HepG2 (cell line): ENCODE data around the gene BEAN1. TPM values are rescaled to one million over a fixed set of nuclear protein-coding genes. Genes with fewer than 3 reads are reported as not detected.

Source experiments
- HCFC1 ChIP-seq: fragments of 150-350 bp; IDR thresholded peaks from 2 replicates; pipeline ENCODE4 v1.6.1; 2014; ENCODE audit warnings: low read depth, low read length
- HHEX ChIP-seq: IDR thresholded peaks from 2 replicates; pipeline ENCODE4 v1.6.1; 2016; ENCODE audit warnings: control low read depth
- IRX3 ChIP-seq: sonication (generic); formaldehyde crosslinking; IDR thresholded peaks from 2 replicates; pipeline ENCODE4 v1.8.1; 2023; ENCODE audit warnings: mild to moderate bottlenecking, low read depth, missing genetic modification reagents, borderline replicate concordance
- ISL2 ChIP-seq: sonication (generic); formaldehyde crosslinking; IDR thresholded peaks from 2 replicates; pipeline ENCODE4 v1.5.0; 2020; ENCODE audit warnings: missing genetic modification reagents
- KDM2A ChIP-seq: sonication (generic); formaldehyde crosslinking; IDR thresholded peaks from 2 replicates; pipeline ENCODE4 v1.4.0; 2020; ENCODE audit warnings: low read depth, missing genetic modification reagents, borderline replicate concordance
- MATR3 ChIP-seq: sonication (generic); formaldehyde crosslinking; IDR thresholded peaks from 2 replicates; pipeline ENCODE4 v1.4.0; 2020; ENCODE audit warnings: missing genetic modification reagents
- ONECUT2 ChIP-seq: sonication (generic); formaldehyde crosslinking; IDR thresholded peaks from 2 replicates; pipeline ENCODE4 v1.4.0; 2020; ENCODE audit warnings: missing genetic modification reagents
- POLR2A ChIP-seq, 2 experiments: IDR thresholded peaks; 2 replicates each; pipeline ENCODE4 v1.6.1; 2011; ENCODE audit warnings: low read depth in 2 of 2, low read length in 2 of 2, mild to moderate bottlenecking in 1 of 2, moderate library complexity in 1 of 2; ENCODE audit not compliant: insufficient read depth in 1 of 2
- SALL2 ChIP-seq: sonication (generic); formaldehyde crosslinking; IDR thresholded peaks from 2 replicates; pipeline ENCODE4 v1.8.1; 2023; ENCODE audit warnings: mild to moderate bottlenecking, missing genetic modification reagents, inconsistent platforms
- SNRNP70 ChIP-seq: fragments of 200-400 bp; formaldehyde crosslinking; IDR thresholded peaks from 2 replicates; pipeline ENCODE4 v1.6.1; 2017; ENCODE audit warnings: mild to moderate bottlenecking, low read depth, low read length, moderate library complexity
- U2AF1 ChIP-seq: fragments of 200-400 bp; formaldehyde crosslinking; optimal IDR thresholded peaks from 2 replicates; pipeline ENCODE3; 2017; ENCODE audit warnings: mild to moderate bottlenecking, low read depth, low read length
- ZNF124 ChIP-seq: sonication (generic); formaldehyde crosslinking; IDR thresholded peaks from 2 replicates; pipeline ENCODE4 v1.4.0; 2020; ENCODE audit warnings: missing genetic modification reagents
- ZNF143 ChIP-seq: sonication (generic); formaldehyde crosslinking; IDR thresholded peaks from 2 replicates; pipeline ENCODE4 v1.4.0; 2020; ENCODE audit warnings: missing genetic modification reagents
- ZNF253 ChIP-seq: sonication (generic); formaldehyde crosslinking; IDR thresholded peaks from 2 replicates; pipeline ENCODE4 v1.8.0; 2022; ENCODE audit warnings: mild to moderate bottlenecking, missing genetic modification reagents, borderline replicate concordance
- ZNF343 ChIP-seq: sonication (generic); formaldehyde crosslinking; IDR thresholded peaks from 2 replicates; pipeline ENCODE4 v1.4.0; 2020; ENCODE audit warnings: mild to moderate bottlenecking, missing genetic modification reagents
- ZNF598 ChIP-seq: sonication (generic); formaldehyde crosslinking; IDR thresholded peaks from 2 replicates; pipeline ENCODE4 v1.5.1; 2020; ENCODE audit warnings: mild to moderate bottlenecking, missing genetic modification reagents, borderline replicate concordance
- ZNF761 ChIP-seq: sonication (generic); formaldehyde crosslinking; conservative IDR thresholded peaks from 2 replicates; pipeline ENCODE4 v1.4.0; 2020; ENCODE audit warnings: mild to moderate bottlenecking, missing genetic modification reagents
- ZNF781 ChIP-seq: sonication (generic); formaldehyde crosslinking; IDR thresholded peaks from 2 replicates; pipeline ENCODE4 v1.5.1; 2020; ENCODE audit warnings: borderline replicate concordance, mild to moderate bottlenecking, missing genetic modification reagents; ENCODE audit errors: not compliant biosample characterization
- polyA plus RNA-seq, 8 experiments: library from polyadenylated mRNA; depleted of rRNA in 3 of 8; stranded (reverse) in 7 of 8; unstranded in 1 of 8; fragments of >200 nt; fragmentation: Illumina TruSeq in 4 of 8; extraction: Trizol in 4 of 8; gene quantifications; 2 replicates each; pipeline versions ENCODE4 v1.2.1 to v1.2.3, GENCODE V29; 2011 to 2016; ENCODE audit warnings: low read depth in 4 of 8, missing spikeins in 1 of 8, mixed read lengths in 1 of 8; ENCODE audit not compliant: insufficient read depth in 1 of 8
- total RNA-seq, 5 experiments: library from RNA; depleted of rRNA; stranded (reverse); fragments of >200 nt; fragmentation: Illumina TruSeq; extraction: Trizol; gene quantifications; 2 replicates each; pipeline ENCODE4 v1.2.3, GENCODE V29; 2016; ENCODE audit warnings: low read depth in 1 of 5
- TF ChIP-seq, protein P1 (sequence below): sonication (generic); formaldehyde crosslinking; IDR thresholded peaks from 2 replicates; pipeline ENCODE4 v1.4.0; 2020; ENCODE audit warnings: missing genetic modification reagents
- TF ChIP-seq, protein P2 (sequence below): sonication (generic); formaldehyde crosslinking; IDR thresholded peaks from 2 replicates; pipeline ENCODE4 v1.5.1; 2020; ENCODE audit warnings: mild to moderate bottlenecking, missing genetic modification reagents, moderate library complexity
- TF ChIP-seq, protein P3 (sequence below): IDR thresholded peaks from 2 replicates; pipeline ENCODE4 v1.6.1; 2016; ENCODE audit warnings: missing compliant biosample characterization, missing genetic modification reagents, borderline replicate concordance

The BEAN1 gene
- total and polyA plus RNA-seq, 2 of the 13 experiments (the other 11 are each of a cell fraction or from before 2014, with no cell fraction given) = 0.53 to 1.4 TPM

DNA sequence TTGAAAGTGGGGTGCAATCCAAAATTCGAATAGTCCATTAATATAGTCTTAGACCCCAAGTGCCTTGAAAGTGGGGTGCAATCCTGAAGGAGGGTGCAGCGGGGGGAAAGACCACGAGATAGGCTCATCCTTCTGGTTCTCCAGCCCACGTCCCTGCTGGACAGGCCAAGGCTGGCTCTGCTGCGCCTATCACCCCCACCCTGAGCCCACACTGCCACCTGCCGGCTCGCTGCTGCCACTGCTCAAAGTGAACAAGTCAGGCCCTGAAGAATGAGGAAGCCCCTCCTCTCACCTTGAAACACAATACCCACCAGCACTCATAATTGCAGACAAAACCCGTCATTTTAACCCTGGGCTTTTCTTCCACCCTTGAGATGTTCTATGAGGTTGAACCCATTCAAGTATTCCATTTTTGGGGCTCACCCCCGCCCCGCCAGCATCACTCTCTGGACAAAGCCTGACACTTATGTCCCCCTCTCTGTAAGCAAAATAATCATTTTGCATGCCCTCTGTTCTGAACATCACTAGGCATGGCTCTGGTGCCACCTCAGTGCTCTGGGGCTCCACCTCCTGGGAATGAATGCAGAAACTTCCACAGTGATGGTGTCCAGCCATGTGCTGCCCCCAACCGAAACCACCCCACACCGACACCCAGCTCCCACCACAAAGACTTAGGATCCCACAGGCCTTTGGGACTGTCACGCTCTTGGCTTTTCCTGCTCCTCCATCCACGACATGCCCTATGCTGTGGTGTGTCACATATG, 56.8 kb downstream of the BEAN1 start (continued):
- TF ChIP-seq, protein P1, sequence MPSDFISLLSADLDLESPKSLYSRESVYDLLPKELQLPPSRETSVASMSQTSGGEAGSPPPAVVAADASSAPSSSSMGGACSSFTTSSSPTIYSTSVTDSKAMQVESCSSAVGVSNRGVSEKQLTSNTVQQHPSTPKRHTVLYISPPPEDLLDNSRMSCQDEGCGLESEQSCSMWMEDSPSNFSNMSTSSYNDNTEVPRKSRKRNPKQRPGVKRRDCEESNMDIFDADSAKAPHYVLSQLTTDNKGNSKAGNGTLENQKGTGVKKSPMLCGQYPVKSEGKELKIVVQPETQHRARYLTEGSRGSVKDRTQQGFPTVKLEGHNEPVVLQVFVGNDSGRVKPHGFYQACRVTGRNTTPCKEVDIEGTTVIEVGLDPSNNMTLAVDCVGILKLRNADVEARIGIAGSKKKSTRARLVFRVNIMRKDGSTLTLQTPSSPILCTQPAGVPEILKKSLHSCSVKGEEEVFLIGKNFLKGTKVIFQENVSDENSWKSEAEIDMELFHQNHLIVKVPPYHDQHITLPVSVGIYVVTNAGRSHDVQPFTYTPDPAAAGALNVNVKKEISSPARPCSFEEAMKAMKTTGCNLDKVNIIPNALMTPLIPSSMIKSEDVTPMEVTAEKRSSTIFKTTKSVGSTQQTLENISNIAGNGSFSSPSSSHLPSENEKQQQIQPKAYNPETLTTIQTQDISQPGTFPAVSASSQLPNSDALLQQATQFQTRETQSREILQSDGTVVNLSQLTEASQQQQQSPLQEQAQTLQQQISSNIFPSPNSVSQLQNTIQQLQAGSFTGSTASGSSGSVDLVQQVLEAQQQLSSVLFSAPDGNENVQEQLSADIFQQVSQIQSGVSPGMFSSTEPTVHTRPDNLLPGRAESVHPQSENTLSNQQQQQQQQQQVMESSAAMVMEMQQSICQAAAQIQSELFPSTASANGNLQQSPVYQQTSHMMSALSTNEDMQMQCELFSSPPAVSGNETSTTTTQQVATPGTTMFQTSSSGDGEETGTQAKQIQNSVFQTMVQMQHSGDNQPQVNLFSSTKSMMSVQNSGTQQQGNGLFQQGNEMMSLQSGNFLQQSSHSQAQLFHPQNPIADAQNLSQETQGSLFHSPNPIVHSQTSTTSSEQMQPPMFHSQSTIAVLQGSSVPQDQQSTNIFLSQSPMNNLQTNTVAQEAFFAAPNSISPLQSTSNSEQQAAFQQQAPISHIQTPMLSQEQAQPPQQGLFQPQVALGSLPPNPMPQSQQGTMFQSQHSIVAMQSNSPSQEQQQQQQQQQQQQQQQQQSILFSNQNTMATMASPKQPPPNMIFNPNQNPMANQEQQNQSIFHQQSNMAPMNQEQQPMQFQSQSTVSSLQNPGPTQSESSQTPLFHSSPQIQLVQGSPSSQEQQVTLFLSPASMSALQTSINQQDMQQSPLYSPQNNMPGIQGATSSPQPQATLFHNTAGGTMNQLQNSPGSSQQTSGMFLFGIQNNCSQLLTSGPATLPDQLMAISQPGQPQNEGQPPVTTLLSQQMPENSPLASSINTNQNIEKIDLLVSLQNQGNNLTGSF (CRISPR knock-in tag) = no peak
- TF ChIP-seq ONECUT2 (CRISPR knock-in tag) (no peak), ZNF598 (CRISPR knock-in tag) (no peak), HHEX (CRISPR knock-in tag) (no peak), SNRNP70 (no peak), ISL2 (CRISPR knock-in tag) (no peak), SALL2 (CRISPR knock-in tag) (no peak; the same call in 1 of the 2 replicates), ZNF143 (no peak), ZNF343 (CRISPR knock-in tag) (no peak), POLR2A (IDR thresholded peaks at IDR 0.05; ENCODE audit: insufficient read depth in 1 of 2, low read depth in 2 of 2, low read length in 2 of 2) (no peak), ZNF253 (no peak), KDM2A (CRISPR knock-in tag) (peak; percentile 73), ZNF781 (CRISPR knock-in tag) (peak; percentile 40), HCFC1 (no peak), U2AF1 (no peak), MATR3 (CRISPR knock-in tag) (no peak), ZNF761 (CRISPR knock-in tag) (no peak), IRX3 (CRISPR knock-in tag) (no peak), ZNF124 (CRISPR knock-in tag) (no peak; the same call in 1 of the 2 replicates)
- TF ChIP-seq, protein P2, sequence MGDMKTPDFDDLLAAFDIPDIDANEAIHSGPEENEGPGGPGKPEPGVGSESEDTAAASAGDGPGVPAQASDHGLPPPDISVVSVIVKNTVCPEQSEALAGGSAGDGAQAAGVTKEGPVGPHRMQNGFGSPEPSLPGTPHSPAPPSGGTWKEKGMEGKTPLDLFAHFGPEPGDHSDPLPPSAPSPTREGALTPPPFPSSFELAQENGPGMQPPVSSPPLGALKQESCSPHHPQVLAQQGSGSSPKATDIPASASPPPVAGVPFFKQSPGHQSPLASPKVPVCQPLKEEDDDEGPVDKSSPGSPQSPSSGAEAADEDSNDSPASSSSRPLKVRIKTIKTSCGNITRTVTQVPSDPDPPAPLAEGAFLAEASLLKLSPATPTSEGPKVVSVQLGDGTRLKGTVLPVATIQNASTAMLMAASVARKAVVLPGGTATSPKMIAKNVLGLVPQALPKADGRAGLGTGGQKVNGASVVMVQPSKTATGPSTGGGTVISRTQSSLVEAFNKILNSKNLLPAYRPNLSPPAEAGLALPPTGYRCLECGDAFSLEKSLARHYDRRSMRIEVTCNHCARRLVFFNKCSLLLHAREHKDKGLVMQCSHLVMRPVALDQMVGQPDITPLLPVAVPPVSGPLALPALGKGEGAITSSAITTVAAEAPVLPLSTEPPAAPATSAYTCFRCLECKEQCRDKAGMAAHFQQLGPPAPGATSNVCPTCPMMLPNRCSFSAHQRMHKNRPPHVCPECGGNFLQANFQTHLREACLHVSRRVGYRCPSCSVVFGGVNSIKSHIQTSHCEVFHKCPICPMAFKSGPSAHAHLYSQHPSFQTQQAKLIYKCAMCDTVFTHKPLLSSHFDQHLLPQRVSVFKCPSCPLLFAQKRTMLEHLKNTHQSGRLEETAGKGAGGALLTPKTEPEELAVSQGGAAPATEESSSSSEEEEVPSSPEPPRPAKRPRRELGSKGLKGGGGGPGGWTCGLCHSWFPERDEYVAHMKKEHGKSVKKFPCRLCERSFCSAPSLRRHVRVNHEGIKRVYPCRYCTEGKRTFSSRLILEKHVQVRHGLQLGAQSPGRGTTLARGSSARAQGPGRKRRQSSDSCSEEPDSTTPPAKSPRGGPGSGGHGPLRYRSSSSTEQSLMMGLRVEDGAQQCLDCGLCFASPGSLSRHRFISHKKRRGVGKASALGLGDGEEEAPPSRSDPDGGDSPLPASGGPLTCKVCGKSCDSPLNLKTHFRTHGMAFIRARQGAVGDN (CRISPR knock-in tag) = peak; percentile 58
- TF ChIP-seq, protein P3, sequence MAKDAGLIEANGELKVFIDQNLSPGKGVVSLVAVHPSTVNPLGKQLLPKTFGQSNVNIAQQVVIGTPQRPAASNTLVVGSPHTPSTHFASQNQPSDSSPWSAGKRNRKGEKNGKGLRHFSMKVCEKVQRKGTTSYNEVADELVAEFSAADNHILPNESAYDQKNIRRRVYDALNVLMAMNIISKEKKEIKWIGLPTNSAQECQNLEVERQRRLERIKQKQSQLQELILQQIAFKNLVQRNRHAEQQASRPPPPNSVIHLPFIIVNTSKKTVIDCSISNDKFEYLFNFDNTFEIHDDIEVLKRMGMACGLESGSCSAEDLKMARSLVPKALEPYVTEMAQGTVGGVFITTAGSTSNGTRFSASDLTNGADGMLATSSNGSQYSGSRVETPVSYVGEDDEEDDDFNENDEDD (CRISPR knock-in tag) = no peak
